GM12892 (cell line): ENCODE results near the gene ZG16.

Experiments
- POLR2A ChIP-seq: IDR thresholded peaks from 2 replicates; pipeline ENCODE4 v1.6.1; 2011; ENCODE audit warnings: low read depth, low read length, control low read depth
- POLR2AphosphoS5 ChIP-seq: IDR thresholded peaks from 2 replicates; pipeline ENCODE4 v1.6.1; 2011; ENCODE audit warnings: low read depth, low read length, control low read depth

- no peak for TF ChIP-seq POLR2A
- no peak for TF ChIP-seq POLR2AphosphoS5
These were observed 11.7 kb downstream of the ZG16 start for GRCh38 chr16:29789775-29790182.
